Astrocyte of the spinal cord (primary cell): ENCODE data around the gene ESPN.

Experiments used
- DNase-seq: peaks from one replicate; pipeline ENCODE4 v3.0.0; 2011; ENCODE audit warnings: low read depth, low spot score
- H3K4me3 ChIP-seq: 2 replicates; pipeline ENCODE4 v1.5.1; 2011; ENCODE audit warnings: low read depth, mild to moderate bottlenecking, low read length, moderate library complexity
- in situ Hi-C: cut with HindIII; loops from 2 replicates; pipeline ENCODE4 v1.10.0; 2017; ENCODE audit warnings: low sequenced_read_pairs
- TF ChIP-seq, protein P1 (sequence below): IDR thresholded peaks from 2 replicates; pipeline ENCODE4 v1.5.1; 2012; ENCODE audit warnings: low read depth, mild to moderate bottlenecking, low read length, inconsistent platforms

Gene ESPN

GRCh38 chr1:6468729-6469461 lies 44.3 kb downstream of the ESPN start:
- TF ChIP-seq, protein P1, sequence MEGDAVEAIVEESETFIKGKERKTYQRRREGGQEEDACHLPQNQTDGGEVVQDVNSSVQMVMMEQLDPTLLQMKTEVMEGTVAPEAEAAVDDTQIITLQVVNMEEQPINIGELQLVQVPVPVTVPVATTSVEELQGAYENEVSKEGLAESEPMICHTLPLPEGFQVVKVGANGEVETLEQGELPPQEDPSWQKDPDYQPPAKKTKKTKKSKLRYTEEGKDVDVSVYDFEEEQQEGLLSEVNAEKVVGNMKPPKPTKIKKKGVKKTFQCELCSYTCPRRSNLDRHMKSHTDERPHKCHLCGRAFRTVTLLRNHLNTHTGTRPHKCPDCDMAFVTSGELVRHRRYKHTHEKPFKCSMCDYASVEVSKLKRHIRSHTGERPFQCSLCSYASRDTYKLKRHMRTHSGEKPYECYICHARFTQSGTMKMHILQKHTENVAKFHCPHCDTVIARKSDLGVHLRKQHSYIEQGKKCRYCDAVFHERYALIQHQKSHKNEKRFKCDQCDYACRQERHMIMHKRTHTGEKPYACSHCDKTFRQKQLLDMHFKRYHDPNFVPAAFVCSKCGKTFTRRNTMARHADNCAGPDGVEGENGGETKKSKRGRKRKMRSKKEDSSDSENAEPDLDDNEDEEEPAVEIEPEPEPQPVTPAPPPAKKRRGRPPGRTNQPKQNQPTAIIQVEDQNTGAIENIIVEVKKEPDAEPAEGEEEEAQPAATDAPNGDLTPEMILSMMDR, result no peak
- no peak overlapping the region for H3K4me3 ChIP-seq
- in situ Hi-C loops, result no loop called here
- no peak for DNase-seq

DNA sequence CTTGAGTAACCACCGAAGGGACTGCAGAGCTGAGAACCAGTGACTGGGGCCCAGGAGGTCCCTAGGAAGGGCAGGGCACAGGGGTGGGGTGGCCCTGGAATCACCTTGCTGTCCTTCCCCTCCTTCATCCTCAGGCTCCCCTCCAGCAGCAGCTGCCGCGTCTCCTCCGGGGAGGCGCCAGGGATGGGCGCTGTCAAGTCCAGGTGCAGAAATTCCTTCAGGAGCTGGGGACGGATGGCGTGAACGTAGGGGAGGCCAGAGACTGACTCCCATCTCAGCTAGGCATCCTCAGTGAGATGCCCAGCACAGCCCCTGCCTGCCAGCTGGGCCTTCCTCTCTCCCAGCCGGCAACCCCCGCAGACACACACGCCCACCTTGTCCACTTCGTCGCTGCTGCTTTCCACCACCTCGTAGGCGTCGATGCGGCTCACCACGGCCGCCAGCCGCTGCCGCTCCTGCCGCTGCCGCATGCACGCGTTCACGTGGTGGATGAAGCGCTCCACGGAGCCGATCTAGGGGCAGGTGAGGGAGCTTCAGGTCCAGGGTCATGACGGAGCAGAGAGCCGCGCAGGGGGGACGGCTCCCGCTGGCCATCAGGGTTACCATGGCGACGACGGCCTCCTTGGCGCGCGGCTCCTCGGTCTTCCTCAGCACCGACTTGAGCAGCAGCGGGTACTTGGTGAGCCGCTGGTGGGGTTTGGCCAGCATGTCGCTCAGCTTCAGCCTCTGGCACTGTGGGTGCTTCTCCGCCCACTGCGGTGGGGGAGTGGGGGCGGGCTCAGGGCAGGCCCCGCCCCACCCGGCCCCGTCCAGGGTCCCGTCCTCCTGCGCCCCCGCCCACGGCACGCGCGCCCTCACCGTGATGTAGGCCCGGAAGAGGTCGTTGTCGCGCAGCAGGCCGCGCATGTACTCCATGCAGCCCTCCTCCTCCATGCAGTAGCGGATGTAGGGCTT lies 45.8 kb downstream of the ESPN start:
- no peak overlapping the region for H3K4me3 ChIP-seq
- TF ChIP-seq, protein P1, result no peak
- DNase-seq, result no peak
- in situ Hi-C loops, result no loop called here

GRCh38 chr1:6471086-6471969 lies 46.8 kb downstream of the ESPN start:
- no peak overlapping the region for H3K4me3 ChIP-seq
- TF ChIP-seq, protein P1, result no peak
- in situ Hi-C loops, result no loop called here
- no peak for DNase-seq

DNA sequence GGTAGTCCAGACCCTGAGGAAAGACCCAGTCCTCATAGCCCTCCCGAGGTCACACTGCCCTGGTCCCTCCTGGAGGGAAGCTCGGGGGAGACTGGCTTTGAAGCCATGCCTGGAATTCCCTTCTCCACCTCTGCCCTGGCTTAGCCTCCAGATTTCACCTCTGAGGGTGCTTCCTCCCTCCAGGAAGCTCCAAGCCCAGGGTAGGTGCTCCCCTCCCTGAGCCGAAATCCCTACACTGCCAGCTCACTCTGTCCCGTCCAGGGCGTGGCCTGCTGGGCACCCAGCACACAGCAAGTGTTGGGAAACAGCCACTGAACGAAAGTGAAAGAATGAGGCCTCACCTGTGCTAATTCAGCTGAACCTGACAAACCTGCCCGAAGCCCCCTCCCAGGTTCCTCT lies 47.4 kb downstream of the ESPN start:
- H3K4me3 ChIP-seq, result no peak overlapping the region
- TF ChIP-seq, protein P1, result no peak
- no peak for DNase-seq
- in situ Hi-C loops, result no loop called here

DNA sequence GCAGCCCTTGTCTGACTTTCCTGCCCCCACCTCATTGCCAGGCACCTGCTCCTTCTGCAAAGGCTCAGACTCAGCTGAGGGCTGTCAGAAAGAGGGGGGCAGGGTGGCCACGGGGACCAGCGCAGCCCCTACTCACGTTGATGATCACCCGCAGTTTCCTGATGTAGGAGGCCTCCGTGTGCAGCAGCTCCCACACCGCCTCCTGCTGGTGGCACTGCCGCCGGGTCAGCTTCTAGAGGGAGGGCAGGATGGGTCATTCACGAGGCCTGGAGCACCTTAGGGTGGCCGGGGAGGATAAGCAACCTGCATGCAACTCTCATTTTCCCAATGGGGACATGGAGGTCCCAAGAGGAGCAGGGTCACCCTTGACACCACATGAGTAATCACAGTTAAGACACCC lies 47.8 kb downstream of the ESPN start:
- in situ Hi-C loops, result no loop called here
- TF ChIP-seq, protein P1, result peak; percentile 49
- no peak overlapping the region for H3K4me3 ChIP-seq
- DNase-seq, result no peak

GRCh38 chr1:6473156-6473555 lies 48.6 kb downstream of the ESPN start:
- in situ Hi-C loops, result no loop called here
- TF ChIP-seq, protein P1, result no peak
- no peak for DNase-seq
- no peak overlapping the region for H3K4me3 ChIP-seq
